Activated T-helper 9 cell treated with anti-CD3 and anti-CD28 coated beads, Interleukin-2, amount 50 U/mL, for 16 hours (primary cell): ENCODE results near the gene PHKA1.
A peak's percentile ranks its signal among the peaks of the same experiment; 100 is the strongest.
"Not testable (repeated sequence)": the region's sequence is repeated elsewhere in the genome, so short reads cannot be mapped to it uniquely, and the experiment has no call there.

ENCODE experiments used
- DNase-seq: peaks from one replicate; pipeline ENCODE4 v3.0.0-alpha.2; 2020; ENCODE audit warnings: low read depth

Gene PHKA1

DNA sequence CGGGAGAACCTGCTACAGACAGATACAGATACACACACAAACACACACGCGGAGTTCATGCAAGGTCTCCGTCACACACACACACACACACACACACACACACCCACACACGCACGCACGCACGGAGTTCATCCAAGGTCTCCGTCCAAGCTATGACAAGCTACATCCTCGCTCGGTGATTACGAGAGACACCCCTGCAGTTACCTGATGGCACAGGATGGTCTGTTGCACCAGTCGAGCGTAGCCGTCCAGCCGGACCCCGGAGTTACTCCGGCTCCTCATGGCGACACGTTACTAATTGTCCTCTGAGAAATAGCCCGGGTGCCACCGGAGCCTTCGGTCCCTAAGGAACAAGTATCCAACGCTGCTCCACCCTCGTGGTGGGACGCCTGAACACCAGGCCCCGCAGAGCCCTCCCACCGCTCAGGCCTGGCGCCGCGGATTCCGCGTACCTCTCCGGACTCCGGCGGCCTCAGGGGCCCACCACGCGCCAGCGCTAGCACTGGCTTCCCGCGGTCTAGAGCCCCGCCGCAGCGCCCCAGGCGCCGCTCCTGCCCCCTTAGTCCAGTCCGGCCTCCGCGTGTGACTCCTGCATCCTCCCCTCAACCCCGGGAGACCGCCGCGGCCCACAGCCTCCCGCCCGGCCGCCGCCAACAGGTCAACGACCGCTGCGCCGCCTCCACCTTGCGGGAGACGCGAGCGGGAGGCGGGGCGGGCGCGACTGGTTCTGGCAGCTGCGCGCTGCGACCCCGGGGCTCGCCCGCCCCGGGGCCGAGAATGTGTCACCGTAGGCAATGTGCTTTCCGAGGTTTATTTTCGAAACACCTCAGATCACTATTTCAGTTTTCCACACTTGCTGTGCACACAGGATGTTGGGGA, at the start of gene PHKA1:
PHKA1 (minus strand) TSS at position 708 of the 879 bp plus-strand sequence; CDS start at position 282, 426 bp downstream.
- peak; percentile 12 for DNase-seq

DNA sequence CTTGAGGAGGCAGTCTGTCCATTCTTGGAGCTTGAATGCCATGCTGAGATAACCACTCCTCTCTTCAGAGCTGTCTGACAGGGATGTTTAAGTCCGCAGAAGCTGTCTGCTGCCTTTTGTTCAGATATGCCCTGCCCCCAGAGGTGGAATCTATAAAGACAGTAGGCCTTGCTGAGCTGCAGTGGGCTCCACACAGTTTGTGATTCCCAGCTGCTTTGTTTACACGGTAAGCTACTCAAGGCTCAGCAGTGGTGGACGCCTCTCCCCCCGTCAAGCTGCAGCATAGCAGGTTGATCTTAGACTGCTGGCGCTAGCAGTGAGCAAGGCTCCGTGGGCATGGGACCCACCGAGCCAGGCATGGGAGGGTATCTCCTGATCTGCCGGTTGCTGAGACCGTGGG, 46.3 kb upstream of the PHKA1 start:
- DNase-seq, result not testable (repeated sequence)

GRCh38 chrX:72748545-72748944, 34.4 kb upstream of the PHKA1 start:
- DNase-seq, result not testable (repeated sequence)

DNA sequence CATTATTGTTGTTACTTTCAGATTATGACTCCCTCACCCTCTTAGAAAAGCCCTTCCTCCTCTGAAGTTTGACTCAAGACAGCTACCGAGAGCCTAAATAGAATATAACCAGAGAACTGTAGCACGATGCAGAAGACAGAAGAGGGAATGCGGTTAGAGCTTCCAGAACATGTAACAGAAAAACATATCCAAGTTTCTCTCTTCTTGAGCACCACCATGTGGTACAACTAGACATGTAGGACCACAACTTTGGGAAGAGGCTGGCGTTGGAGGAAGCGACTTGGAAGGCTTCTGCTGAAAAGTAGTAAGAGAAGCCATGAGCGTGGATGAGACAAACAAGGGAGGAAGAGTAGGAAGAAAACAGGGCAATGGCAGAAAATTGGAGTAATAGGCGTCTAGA, 31.4 kb upstream of the PHKA1 start:
- not testable (repeated sequence) for DNase-seq

GRCh38 chrX:72735561-72735960, 21.5 kb upstream of the PHKA1 start:
- DNase-seq, result no peak

GRCh38 chrX:72733636-72734035, 19.5 kb upstream of the PHKA1 start:
- not testable (repeated sequence) for DNase-seq

DNA sequence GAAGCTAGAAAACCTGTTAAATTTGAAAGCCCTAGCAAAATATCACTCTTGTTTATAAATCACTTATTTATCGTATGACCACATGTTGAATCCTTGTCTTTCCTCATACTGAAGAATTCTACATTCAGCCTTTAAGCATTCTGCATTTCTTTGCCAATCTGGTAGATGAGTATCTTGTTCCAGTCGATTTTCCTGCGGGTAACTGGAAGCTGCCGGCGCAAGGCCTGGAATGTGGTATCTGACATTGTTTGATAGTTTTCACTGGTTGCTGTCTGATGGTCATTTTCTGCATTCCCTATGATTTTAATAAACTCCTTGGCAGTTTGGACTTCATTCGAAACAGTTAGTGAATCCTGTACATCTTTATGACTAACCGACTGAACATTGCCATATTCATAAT, 13.7 kb upstream of the PHKA1 start:
- DNase-seq, result no peak

GRCh38 chrX:72716766-72717165, 2.7 kb upstream of the PHKA1 start:
- no peak for DNase-seq

DNA sequence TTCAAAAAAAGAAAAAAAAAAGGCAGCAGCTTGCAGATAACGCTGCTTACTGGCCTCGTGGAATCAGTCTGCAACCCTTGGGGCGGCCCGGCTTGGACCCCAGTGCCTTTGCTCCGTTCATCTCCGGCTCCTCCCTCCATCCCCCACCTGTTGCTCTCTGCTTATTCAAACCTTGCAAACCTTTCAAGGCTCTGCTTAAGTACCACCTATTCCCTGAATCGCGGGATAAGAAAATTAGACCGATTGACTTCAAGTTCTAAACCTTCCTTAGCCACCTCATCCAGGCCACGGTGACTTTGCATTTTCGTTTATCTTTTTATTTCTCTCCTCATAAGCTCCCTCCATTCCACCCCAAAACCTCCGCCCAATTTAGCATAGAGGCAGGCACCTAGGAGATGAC, 1.4 kb upstream of the PHKA1 start:
- DNase-seq, result no peak

DNA sequence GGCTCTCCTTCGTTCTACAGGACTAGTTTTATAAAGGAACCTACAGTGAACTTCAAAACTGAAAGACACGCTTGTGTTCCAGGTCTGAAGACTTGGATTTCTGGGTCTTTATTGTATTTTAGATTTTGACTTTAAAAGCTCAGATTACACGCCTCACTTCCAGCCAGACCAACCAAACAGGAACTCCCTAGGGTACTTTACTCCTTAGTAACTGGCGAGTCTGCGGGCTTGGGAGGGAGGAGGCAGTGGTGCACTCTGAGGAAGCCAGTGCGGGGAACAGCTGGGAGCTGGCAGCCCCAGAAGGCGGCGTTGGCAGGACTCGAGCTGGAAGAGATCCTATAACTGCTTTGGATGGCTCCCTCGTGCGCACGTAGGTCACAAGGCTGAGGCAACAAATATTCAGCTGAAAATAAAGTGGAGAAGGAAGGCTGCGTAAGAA, 391 bp upstream of the PHKA1 start:
- no peak for DNase-seq

DNA sequence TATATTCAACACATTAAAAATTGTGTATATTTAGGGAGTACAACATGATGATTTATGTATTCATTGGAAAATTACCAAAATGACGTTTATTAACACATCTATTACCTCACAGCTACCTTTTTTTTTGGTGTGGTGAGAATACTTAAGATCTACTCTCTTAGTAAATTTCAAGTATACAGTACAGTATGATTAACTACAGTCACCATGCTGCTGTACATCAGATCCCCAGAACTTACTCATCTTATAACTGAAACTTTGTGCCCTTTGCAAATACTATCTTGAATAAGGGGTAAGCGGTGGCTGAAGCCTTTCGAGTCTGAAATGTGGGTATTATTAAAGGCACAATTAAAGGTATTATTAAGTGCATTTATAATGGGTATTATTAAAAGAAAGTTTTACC, 976 bp downstream of the PHKA1 start:
- DNase-seq, result no peak

DNA sequence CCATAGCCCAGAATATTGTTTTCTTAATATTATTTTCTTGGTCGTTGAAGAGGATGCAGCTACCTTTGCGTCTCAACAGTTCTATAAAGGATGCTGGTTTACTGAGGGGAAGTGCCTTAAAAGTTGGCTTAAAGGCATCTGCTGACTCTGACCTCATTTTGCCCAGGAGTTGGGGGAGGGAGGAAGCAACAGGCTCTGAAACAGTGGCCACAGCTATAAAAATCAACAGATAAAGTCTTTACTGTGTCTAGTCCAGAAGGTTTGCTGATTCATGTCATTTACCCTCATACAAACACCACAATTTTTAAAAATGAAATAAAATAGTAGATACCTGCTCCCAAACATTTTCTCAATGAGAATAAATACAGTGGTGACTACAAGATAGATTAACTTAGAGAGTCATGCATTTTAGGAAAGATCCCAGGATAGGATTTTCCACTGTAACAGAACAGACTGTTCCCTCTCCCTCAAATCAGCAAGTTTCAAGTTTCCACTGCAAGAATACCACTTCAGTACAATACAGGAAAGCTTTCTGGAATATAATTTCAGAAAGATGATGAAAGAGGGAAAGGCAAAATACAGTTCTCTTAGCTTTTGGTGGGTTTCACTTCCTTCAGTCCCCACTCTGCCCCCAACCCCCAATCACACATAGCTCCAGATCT, 1.9 kb downstream of the PHKA1 start:
- no peak for DNase-seq

- no peak for DNase-seq
These were observed 8.3 kb downstream of the PHKA1 start for GRCh38 chrX:72705814-72706213.

GRCh38 chrX:72705111-72705510, 9.0 kb downstream of the PHKA1 start:
- DNase-seq, result no peak

GRCh38 chrX:72694170-72694569, 19.9 kb downstream of the PHKA1 start:
- DNase-seq, result no peak

- DNase-seq, result no peak
These were observed 20.6 kb downstream of the PHKA1 start for GRCh38 chrX:72693477-72693876.

DNA sequence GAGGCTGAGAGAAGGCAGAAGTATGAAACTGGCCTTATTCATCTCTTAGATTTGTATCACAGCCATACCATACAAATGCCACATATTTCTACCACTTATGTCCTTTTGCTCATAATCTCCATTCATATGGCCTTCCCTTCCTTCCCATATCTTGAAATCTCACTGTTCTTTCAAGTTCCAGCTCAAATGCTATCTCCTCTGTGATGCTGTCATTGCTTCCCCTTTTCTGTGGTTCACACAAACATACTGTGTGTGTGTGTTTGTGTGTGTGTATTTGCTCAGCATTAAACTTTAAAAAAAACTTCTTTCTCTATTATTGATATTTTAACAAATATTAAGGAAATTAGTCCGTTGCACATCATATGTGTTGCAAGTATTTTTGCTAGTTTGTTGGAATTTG, 26.7 kb downstream of the PHKA1 start:
- no peak for DNase-seq

DNA sequence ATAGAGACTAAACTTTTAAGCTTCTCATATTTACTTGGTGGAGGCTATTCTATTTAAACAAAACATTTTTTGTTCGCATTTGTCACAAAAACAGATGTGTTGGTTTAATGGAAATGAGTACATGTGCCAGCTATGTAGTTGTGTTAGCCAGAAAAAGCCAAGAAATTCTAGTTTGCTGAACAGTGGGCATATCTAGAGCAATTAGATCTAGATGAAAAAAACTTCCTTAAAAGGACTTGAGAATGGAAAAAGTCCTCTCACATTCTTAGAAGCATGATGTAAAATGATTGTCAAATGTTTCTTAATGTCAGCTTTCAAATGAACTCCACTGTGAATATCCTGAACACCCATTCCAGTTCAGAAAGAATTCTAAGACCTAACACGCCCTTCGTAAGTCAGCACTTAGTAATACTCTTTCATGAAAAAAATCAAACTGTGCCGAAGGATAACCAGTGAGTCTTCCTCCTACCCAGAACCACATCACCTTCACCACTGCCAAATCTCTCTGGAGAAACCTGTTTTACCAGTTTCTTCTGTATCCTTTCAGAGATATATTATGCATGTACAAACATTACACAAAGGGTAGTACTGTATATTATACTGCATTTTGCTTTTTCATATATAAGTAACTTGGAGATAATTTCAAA, 28.2 kb downstream of the PHKA1 start:
- no peak for DNase-seq

- no peak for DNase-seq
These were observed 29.1 kb downstream of the PHKA1 start for GRCh38 chrX:72685018-72685417.

GRCh38 chrX:72683631-72684030, 30.5 kb downstream of the PHKA1 start:
- no peak for DNase-seq

DNA sequence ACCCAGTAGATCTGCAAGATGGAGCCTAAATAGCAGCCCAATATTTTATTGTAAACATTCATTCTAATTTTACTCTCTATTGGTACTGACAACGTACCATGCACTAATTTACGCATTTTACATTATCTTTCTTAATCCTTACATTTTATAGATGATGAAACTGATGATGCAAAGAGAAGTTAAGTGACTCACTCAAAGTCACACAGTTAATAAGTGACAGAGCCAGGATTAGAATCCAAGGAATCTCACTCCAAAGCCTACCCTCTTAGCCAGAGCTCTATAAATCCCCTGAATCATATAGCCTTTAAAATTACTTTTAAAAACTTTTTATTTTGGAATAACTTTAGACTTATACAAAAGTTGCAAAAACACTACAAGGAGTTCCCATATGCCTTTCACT, 37.6 kb downstream of the PHKA1 start:
- no peak for DNase-seq

DNA sequence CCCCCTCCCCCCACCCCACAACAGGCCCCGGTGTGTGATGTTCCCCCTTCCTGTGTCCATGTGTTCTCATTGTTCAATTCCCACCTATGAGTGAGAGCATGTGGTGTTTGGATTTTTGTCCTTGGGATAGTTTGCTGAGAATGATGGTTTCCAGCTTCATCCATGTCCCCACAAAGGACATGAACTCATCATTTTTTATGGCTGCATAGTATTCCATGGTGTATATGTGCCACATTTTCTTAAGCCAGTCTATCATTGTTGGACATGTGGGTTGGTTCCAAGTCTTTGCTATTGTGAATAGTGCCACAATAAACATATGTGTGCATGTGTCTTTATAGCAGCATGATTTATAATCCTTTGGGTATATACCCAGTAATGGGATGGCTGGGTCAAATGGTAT, 40.2 kb downstream of the PHKA1 start:
- not testable (repeated sequence) for DNase-seq

- DNase-seq, result not testable (repeated sequence)
These were observed 44.6 kb downstream of the PHKA1 start for GRCh38 chrX:72669508-72669907.
